ENCODE results near the gene CTDSPL2.
"Not testable (repeated sequence)": the region's sequence is repeated elsewhere in the genome, so short reads cannot be mapped to it uniquely, and the experiment has no call there.

Gene CTDSPL2

GRCh38 chr15:44544745-44545144, 117.3 kb downstream of the CTDSPL2 start:
- not testable (repeated sequence) for DNase-seq

GRCh38 chr15:44545913-44546802, 118.7 kb downstream of the CTDSPL2 start:
- no peak for DNase-seq

GRCh38 chr15:44549152-44549551, 121.7 kb downstream of the CTDSPL2 start:
- DNase-seq: not testable (repeated sequence)

- DNase-seq: no peak
Measured at GRCh38 chr15:44550256-44550655, 122.8 kb downstream of the CTDSPL2 start.

GRCh38 chr15:44550734-44551133, 123.3 kb downstream of the CTDSPL2 start:
- DNase-seq: no peak

GRCh38 chr15:44554934-44555723, 127.7 kb downstream of the CTDSPL2 start:
- no peak for DNase-seq

- DNase-seq: not testable (repeated sequence)
Measured at GRCh38 chr15:44560926-44561325, 133.5 kb downstream of the CTDSPL2 start.

GRCh38 chr15:44565387-44566154, 138.1 kb downstream of the CTDSPL2 start:
- no peak for DNase-seq

GRCh38 chr15:44566155-44566540, 138.7 kb downstream of the CTDSPL2 start:
- DNase-seq: no peak

GRCh38 chr15:44568338-44568737, 140.9 kb downstream of the CTDSPL2 start:
- DNase-seq: no peak

GRCh38 chr15:44569316-44569715, 141.9 kb downstream of the CTDSPL2 start:
- no peak for DNase-seq

GRCh38 chr15:44570361-44570760, 142.9 kb downstream of the CTDSPL2 start:
- DNase-seq: no peak

GRCh38 chr15:44573386-44573785, 146.0 kb downstream of the CTDSPL2 start:
- no peak for DNase-seq

GRCh38 chr15:44574734-44575133, 147.3 kb downstream of the CTDSPL2 start:
- DNase-seq: no peak
